ENCODE results near the gene ACBD7.

Gene ACBD7

DNA sequence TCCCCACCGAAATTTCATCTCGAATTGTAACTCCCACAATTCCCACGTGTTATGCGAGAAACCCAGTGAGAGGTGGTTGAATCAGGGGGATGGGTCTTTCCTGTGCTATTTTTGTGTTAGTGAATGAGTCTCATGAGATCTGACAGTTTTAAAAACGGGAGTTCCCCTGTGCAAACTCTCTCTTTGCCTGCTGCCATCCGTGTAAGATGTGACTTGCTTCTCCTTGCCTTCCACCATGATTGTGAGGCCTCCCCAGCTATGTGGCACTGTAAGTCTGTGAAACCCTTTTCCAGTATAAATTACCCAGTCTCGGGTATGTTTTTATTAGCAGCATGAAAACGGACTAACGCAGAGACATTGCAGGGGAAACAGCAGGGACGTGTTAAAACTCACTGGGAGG is 50.2 kb downstream of the ACBD7 start:
- DNase-seq = no peak
- in situ Hi-C loops (cut with HindIII; ENCODE audit: low pct_ligation_motif_present, low pct_unique_long_range_greater_than_20kb, low sequenced_read_pairs) = no loop called here

DNA sequence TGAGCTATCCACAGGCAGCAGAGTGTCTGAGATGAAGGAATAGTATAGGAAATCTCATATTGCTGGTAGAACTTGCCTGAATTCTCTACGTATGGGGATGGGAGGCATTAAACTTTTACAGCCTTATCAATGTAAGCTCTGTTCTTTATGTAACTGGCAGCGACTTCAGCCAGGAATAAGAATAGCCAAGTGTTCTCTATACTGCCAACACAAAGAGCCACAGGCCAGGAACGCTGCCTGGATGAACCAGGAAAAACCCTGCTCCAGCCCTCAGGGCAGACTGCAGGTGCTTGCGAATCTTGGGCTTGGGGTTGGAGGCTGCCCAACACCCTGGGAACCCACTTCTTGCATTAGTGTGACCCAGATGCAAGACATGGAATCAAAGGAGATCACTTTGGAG is 50.9 kb downstream of the ACBD7 start:
- in situ Hi-C loops (cut with HindIII; ENCODE audit: low pct_ligation_motif_present, low pct_unique_long_range_greater_than_20kb, low sequenced_read_pairs) = no loop called here
- DNase-seq = no peak

DNA sequence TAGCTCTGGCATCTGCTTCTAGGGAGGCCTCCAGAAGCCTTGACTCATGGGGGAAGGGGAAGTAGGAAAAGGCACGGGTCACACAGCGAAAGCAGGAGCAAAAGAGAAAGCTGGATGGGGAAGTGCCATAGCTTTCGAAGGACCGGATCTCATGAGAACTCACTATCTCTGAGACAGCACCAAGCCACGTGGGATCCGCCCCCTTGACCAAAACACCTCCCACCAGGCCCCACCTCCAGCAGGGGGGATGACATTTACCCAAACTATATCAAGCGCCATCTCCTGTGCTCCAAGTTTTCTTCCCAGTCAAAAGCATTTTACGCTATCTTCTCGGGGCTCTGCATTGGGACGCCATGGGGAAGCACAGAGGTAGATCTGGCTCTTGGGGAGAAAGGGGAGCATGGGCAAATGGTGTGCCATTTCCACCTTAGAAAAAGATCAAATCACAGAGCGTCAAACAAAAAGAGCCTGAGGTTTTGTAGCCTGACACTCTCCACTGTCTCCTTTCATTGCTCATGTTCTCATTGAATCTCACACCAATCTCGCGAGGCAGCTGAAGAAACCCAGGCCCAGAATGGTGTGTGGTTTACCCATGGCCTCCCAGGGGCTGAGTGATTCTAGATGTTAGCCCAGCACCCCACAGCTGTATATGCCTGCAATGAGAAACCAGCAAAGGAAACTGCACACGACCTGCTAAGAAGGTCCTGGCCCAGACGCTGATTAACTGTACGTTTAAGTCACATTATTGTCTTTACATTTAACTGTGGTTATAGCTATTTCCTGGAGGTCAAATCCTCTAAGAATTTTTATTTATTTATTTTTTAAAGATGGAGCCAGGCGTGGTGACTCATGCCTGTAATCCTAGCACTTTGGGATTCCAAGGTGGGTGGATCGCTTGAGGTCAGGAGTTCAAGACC is 52.9 kb downstream of the ACBD7 start:
- in situ Hi-C loops (cut with HindIII; ENCODE audit: low pct_ligation_motif_present, low pct_unique_long_range_greater_than_20kb, low sequenced_read_pairs) = no loop called here
- no peak for DNase-seq

DNA sequence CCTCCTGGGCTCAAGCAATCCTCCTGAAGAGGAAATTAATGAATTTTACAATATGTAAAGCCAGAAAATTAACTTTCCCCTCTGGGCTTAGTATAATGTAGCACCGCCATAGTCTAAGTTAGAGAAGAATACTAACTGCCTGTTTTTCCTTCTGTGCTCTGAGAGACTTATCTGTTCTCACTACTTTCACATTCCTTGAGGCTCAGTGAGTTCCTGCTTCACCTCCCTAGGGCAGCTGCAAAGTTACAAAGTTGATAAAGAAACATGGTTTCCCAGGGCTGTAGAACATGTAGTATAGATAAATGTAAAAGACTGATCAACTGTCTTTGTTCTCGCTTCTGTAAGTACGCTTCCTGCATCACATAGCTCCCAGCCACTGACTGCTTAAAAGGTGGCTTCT is 60.8 kb downstream of the ACBD7 start:
- DNase-seq = no peak

More for the DNA sequence above, 60.8 kb downstream of the ACBD7 start:
- in situ Hi-C loops (cut with HindIII; ENCODE audit: low pct_ligation_motif_present, low pct_unique_long_range_greater_than_20kb, low sequenced_read_pairs) = no loop called here
